Measurements from ENCODE around the gene AFF3.

Gene AFF3

GRCh38 chr2:100072503-100072902 lies 69.9 kb downstream of the AFF3 start:
- Histone ChIP-seq H3K9me3 (no peaks in the 10 kb centered on the region), H3K36me3 (no peaks in the 10 kb centered on the region), H3K27me3 (no peaks in the 10 kb centered on the region), H3K4me1 (no peaks in the 10 kb centered on the region), H3K4me3 (ENCODE audit: low read depth, low read length) (no peak overlapping the region)
- TF ChIP-seq CTCF (IDR thresholded peaks at IDR 0.05; ENCODE audit: low read depth, low read length): no peak
- no peak for DNase-seq

DNA sequence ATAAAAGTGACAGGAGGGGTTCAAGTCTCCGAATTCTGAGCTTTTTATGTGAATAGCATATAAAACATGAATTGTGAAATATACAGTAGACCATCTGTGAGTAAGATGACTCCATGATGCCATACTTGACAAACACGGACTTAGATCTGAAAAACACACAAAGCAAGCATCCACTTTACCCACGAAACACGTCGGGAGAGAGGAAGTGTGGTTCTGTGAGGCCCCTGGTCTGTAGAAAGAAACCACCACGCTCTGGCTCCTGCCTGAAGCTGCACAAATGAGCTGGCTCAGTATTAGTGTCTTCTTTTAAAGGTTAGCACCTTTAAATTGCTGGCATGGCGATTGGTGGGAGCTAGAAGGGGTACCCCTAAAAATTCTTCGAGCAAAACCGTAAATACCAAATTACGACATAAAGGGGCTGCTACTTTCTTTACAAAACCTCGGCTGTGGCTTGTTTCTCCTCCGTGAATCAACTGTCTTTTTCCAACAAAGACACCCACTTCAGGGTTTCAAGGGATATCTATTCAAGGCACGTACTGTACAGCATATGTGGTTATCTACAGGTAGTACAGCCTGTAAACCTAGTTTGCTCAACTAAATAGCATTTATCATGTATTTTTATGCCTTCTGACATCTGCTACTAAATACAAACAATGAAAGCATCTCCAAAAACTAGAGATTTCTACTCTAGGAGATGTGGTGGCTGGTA lies 70.9 kb downstream of the AFF3 start:
- DNase-seq: no peak
- Histone ChIP-seq H3K27me3 (no peaks in the 10 kb centered on the region), H3K36me3 (no peaks in the 10 kb centered on the region), H3K4me1 (no peaks in the 10 kb centered on the region), H3K9me3 (no peaks in the 10 kb centered on the region), H3K4me3 (ENCODE audit: low read depth, low read length) (no peak overlapping the region)
- TF ChIP-seq CTCF (IDR thresholded peaks at IDR 0.05; ENCODE audit: low read depth, low read length): no peak

DNA sequence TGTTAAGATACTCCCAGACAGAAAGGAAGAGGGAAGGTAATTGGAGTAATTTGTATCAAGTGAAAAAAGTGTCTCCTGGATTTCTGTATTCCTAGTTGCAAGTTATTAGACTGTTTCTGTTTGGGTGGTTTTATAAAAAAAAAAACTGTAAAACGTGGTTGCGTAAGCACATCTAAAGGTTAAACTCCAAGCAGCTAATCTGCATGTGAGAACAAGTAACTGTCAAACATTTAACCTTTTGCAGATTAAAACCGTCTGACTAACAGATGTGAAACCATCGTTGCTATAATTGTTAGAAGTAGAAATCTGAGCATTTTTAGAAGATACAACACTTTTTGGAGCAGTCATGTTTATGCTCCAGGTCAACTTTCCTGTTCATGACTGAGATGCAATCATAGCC lies 72.3 kb downstream of the AFF3 start:
- H3K4me3 ChIP-seq (ENCODE audit: low read depth, low read length): no peak overlapping the region
- no peak for DNase-seq
- no peaks in the 10 kb centered on the region for H3K4me1 ChIP-seq
- H3K36me3 ChIP-seq: no peaks in the 10 kb centered on the region
- no peaks in the 10 kb centered on the region for H3K9me3 ChIP-seq
- no peak for TF ChIP-seq CTCF (IDR thresholded peaks at IDR 0.05; ENCODE audit: low read depth, low read length)
- no peaks in the 10 kb centered on the region for H3K27me3 ChIP-seq

GRCh38 chr2:100068395-100068794 lies 74.0 kb downstream of the AFF3 start:
- no peak for TF ChIP-seq CTCF (IDR thresholded peaks at IDR 0.05; ENCODE audit: low read depth, low read length)
- no peaks in the 10 kb centered on the region for H3K4me1 ChIP-seq
- H3K4me3 ChIP-seq (ENCODE audit: low read depth, low read length): no peak overlapping the region
- H3K9me3 ChIP-seq: no peaks in the 10 kb centered on the region
- DNase-seq: no peak
- no peaks in the 10 kb centered on the region for H3K27me3 ChIP-seq
- H3K36me3 ChIP-seq: no peaks in the 10 kb centered on the region

DNA sequence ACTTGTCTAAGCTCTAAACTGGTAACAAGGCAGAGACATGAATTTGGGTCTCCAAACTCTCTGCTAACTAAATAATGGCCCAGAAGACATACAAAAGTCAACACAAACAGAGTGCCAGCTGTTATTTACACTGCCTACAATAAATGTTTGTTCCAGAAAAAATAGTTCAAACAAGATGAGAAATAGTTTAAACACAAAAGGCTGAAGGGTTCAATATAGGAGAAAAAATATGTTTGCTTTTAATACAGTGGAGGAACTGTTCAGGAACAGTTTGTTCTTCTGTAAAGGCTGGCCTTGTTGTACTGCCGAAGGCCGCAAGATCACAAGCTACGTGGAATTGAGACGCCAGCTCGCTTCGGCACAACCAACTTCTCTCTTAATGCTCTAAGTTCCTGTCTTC lies 74.6 kb downstream of the AFF3 start:
- TF ChIP-seq CTCF (IDR thresholded peaks at IDR 0.05; ENCODE audit: low read depth, low read length): no peak
- no peaks in the 10 kb centered on the region for H3K36me3 ChIP-seq
- no peak for DNase-seq
- H3K9me3 ChIP-seq: no peaks in the 10 kb centered on the region
- no peak overlapping the region for H3K4me3 ChIP-seq (ENCODE audit: low read depth, low read length)
- H3K27me3 ChIP-seq: no peaks in the 10 kb centered on the region
- H3K4me1 ChIP-seq: no peaks in the 10 kb centered on the region

- Histone ChIP-seq H3K4me1 (no peaks in the 10 kb centered on the region), H3K36me3 (no peaks in the 10 kb centered on the region)
- no peak for TF ChIP-seq CTCF (IDR thresholded peaks at IDR 0.05; ENCODE audit: low read depth, low read length)
Measured at GRCh38 chr2:100066856-100067255, 75.5 kb downstream of the AFF3 start.

More at GRCh38 chr2:100066856-100067255, 75.5 kb downstream of the AFF3 start:
- Histone ChIP-seq H3K4me3 (ENCODE audit: low read depth, low read length) (no peak overlapping the region), H3K9me3 (no peaks in the 10 kb centered on the region), H3K27me3 (no peaks in the 10 kb centered on the region)
- no peak for DNase-seq
